HepG2 (cell line): ENCODE measurements around the gene APBB2. TPM values are rescaled to one million over a fixed set of nuclear protein-coding genes. Genes with fewer than 3 reads are reported as not detected.

Source experiments
- CCAR2 ChIP-seq: fragments of 200-400 bp; formaldehyde crosslinking; optimal IDR thresholded peaks from 2 replicates; pipeline ENCODE3; 2018; ENCODE audit warnings: low read depth, mild to moderate bottlenecking, low read length, moderate library complexity
- KDM6A ChIP-seq: IDR thresholded peaks from 2 replicates; pipeline ENCODE4 v1.6.1; 2016; ENCODE audit warnings: low read depth
- MYNN ChIP-seq: sonication (generic); formaldehyde crosslinking; IDR thresholded peaks from 2 replicates; pipeline ENCODE4 v1.4.0; 2020; ENCODE audit warnings: mild to moderate bottlenecking, low read depth, missing genetic modification reagents
- PAF1 ChIP-seq: IDR thresholded peaks from 2 replicates; pipeline ENCODE4 v1.6.1; 2016; ENCODE audit warnings: missing genetic modification reagents, missing compliant biosample characterization
- ZBTB10 ChIP-seq: sonication (generic); formaldehyde crosslinking; IDR thresholded peaks from 2 replicates; pipeline ENCODE4 v1.4.0; 2020; ENCODE audit warnings: missing genetic modification reagents, borderline replicate concordance
- ZHX2 ChIP-seq, 2 experiments: sonication (generic) in 1 of 2; formaldehyde crosslinking in 1 of 2; IDR thresholded peaks; 2 replicates each; pipeline versions ENCODE4 v1.6.1 to v1.9.0; 2014 to 2022; ENCODE audit warnings: antibody characterized with exemption in 1 of 2, borderline replicate concordance in 1 of 2, inconsistent platforms in 1 of 2, low read depth in 1 of 2, missing genetic modification reagents in 1 of 2
- polyA plus RNA-seq, 8 experiments: library from polyadenylated mRNA; depleted of rRNA in 3 of 8; stranded (reverse) in 7 of 8; unstranded in 1 of 8; fragments of >200 nt; fragmentation: Illumina TruSeq in 4 of 8; extraction: Trizol in 4 of 8; gene quantifications; 2 replicates each; pipeline versions ENCODE4 v1.2.1 to v1.2.3, GENCODE V29; 2011 to 2016; ENCODE audit warnings: low read depth in 4 of 8, missing spikeins in 1 of 8, mixed read lengths in 1 of 8; ENCODE audit not compliant: insufficient read depth in 1 of 8
- total RNA-seq, 5 experiments: library from RNA; depleted of rRNA; stranded (reverse); fragments of >200 nt; fragmentation: Illumina TruSeq; extraction: Trizol; gene quantifications; 2 replicates each; pipeline ENCODE4 v1.2.3, GENCODE V29; 2016; ENCODE audit warnings: low read depth in 1 of 5
- TF ChIP-seq, protein P1 (sequence below): sonication (generic); formaldehyde crosslinking; IDR thresholded peaks from 2 replicates; pipeline ENCODE4 v1.4.0; 2020; ENCODE audit warnings: missing genetic modification reagents, mild to moderate bottlenecking, borderline replicate concordance
- TF ChIP-seq, protein P2 (sequence below): sonication (generic); formaldehyde crosslinking; IDR thresholded peaks from 2 replicates; pipeline ENCODE4 v1.5.1; 2020; ENCODE audit warnings: mild to moderate bottlenecking, missing genetic modification reagents, borderline replicate concordance

The APBB2 gene
- total and polyA plus RNA-seq, 2 of the 13 experiments (the other 11 are each of a cell fraction or from before 2014, with no cell fraction given) = 11.7 to 17.0 TPM

DNA sequence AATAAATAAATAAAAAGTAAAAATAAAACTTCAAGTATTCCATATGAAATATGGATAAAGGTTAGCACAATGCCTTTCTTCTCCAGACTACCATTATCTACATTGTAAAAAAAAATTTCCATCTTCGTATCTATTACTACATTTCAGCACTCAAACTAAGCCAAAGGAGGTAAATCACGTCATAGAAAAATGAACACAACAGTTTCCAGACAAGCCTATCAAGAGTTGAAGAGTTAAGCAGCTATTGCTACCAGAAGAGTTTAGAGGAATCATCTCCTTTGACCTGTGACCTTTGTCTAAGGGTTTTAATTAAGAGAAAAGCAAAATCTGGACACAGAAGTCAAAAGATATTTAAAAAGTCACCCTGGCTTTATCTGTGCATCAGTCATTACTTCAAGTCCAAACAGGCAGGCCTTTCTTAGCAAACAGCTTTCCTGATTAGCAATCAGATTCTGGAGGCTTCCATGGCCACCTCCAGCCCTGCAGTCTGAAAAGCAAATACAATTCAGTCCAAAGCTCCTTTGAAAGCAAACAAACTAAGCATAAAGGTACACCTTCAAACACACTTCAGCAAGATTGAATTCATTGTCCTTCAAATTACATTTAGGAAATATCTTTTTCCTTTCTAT lies 82.2 kb downstream of the APBB2 start (continued):
- TF ChIP-seq, protein P1, sequence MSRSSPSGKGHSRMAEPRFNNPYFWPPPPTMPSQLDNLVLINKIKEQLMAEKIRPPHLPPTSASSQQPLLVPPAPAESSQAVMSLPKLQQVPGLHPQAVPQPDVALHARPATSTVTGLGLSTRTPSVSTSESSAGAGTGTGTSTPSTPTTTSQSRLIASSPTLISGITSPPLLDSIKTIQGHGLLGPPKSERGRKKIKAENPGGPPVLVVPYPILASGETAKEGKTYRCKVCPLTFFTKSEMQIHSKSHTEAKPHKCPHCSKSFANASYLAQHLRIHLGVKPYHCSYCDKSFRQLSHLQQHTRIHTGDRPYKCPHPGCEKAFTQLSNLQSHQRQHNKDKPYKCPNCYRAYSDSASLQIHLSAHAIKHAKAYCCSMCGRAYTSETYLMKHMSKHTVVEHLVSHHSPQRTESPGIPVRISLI (CRISPR knock-in tag) = peak; percentile 38; the same call in 1 of the 2 replicates
- no peak for TF ChIP-seq ZBTB10 (CRISPR knock-in tag)
- TF ChIP-seq PAF1 (CRISPR knock-in tag) = no peak
- no peak for TF ChIP-seq CCAR2
- TF ChIP-seq, protein P2, sequence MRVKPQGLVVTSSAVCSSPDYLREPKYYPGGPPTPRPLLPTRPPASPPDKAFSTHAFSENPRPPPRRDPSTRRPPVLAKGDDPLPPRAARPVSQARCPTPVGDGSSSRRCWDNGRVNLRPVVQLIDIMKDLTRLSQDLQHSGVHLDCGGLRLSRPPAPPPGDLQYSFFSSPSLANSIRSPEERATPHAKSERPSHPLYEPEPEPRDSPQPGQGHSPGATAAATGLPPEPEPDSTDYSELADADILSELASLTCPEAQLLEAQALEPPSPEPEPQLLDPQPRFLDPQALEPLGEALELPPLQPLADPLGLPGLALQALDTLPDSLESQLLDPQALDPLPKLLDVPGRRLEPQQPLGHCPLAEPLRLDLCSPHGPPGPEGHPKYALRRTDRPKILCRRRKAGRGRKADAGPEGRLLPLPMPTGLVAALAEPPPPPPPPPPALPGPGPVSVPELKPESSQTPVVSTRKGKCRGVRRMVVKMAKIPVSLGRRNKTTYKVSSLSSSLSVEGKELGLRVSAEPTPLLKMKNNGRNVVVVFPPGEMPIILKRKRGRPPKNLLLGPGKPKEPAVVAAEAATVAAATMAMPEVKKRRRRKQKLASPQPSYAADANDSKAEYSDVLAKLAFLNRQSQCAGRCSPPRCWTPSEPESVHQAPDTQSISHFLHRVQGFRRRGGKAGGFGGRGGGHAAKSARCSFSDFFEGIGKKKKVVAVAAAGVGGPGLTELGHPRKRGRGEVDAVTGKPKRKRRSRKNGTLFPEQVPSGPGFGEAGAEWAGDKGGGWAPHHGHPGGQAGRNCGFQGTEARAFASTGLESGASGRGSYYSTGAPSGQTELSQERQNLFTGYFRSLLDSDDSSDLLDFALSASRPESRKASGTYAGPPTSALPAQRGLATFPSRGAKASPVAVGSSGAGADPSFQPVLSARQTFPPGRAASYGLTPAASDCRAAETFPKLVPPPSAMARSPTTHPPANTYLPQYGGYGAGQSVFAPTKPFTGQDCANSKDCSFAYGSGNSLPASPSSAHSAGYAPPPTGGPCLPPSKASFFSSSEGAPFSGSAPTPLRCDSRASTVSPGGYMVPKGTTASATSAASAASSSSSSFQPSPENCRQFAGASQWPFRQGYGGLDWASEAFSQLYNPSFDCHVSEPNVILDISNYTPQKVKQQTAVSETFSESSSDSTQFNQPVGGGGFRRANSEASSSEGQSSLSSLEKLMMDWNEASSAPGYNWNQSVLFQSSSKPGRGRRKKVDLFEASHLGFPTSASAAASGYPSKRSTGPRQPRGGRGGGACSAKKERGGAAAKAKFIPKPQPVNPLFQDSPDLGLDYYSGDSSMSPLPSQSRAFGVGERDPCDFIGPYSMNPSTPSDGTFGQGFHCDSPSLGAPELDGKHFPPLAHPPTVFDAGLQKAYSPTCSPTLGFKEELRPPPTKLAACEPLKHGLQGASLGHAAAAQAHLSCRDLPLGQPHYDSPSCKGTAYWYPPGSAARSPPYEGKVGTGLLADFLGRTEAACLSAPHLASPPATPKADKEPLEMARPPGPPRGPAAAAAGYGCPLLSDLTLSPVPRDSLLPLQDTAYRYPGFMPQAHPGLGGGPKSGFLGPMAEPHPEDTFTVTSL = peak; percentile 94; the same call in 1 of the 2 replicates
- no peak for TF ChIP-seq ZHX2 (IDR thresholded peaks at IDR 0.05; ENCODE audit: low read depth)
- no peak for TF ChIP-seq ZHX2 (CRISPR knock-in tag; IDR thresholded peaks at IDR 0.05; ENCODE audit: borderline replicate concordance)
- no peak for TF ChIP-seq MYNN
- TF ChIP-seq KDM6A (CRISPR knock-in tag) = peak; percentile 71
